Erythroblast (primary cell): Measurements from ENCODE around the gene PSMD4.
"Not testable (repeated sequence)": the region's sequence is repeated elsewhere in the genome, so short reads cannot be mapped to it uniquely, and the experiment has no call there.

ENCODE experiments used
- DNase-seq, 2 experiments: peaks; one replicate each; lab custom pipeline; 2025; lab: John Stamatoyannopoulos, UW
- GATA1 ChIP-seq: IDR thresholded peaks from 2 replicates; pipeline ENCODE4 v1.6.1; 2011; ENCODE audit warnings: low read depth, mild to moderate bottlenecking, control low read depth, low read length, moderate library complexity
- POLR2A ChIP-seq: IDR thresholded peaks from 2 replicates; pipeline ENCODE4 v1.6.1; 2011; ENCODE audit warnings: mild to moderate bottlenecking, low read length

The PSMD4 gene

GRCh38 chr1:151251656-151252470 lies 2.7 kb upstream of the PSMD4 start:
- TF ChIP-seq POLR2A (no peak), GATA1 (no peak)
- peak; percentile 86 to 89 for DNase-seq

DNA sequence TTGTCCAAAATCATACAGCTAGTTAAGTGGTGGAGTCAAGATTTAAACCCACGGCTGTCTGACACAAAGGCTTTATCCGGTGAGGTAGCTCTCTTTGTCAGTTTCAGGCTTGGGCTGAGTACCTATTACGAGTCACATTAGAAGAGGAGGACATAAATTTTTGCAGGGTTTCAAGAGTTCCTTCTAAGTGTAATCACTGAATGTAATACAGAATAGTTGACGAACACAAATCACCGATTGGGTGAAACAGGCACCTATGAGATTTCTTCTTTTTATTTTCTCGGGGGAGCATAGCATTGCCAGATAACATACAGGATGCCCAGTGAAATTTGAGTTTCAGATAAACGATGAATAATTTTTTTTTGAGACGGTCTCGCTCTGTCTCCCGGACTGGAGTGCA lies 847 bp downstream of the PSMD4 start:
- DNase-seq = peak; percentile 17 to 51
- TF ChIP-seq POLR2A = no peak

DNA sequence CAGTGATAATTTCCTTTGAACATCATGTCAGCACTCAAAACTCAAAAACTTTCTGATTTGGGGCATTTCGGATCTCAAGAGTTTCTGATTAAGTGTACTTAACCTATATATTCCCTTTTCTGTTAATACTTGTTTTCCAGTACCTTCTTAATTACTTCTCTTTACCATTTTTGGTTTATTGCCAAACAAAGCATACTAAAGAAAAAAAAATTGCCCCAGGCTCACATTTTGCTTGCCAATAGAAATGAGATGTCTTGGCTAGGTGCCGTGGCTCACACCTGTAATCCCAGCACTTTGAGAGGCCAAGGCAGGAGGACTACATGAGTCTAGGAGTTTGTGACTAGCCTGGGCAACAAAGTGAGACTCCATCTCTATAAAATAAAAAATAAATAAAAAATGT lies 4.8 kb downstream of the PSMD4 start:
- no peak for DNase-seq

DNA sequence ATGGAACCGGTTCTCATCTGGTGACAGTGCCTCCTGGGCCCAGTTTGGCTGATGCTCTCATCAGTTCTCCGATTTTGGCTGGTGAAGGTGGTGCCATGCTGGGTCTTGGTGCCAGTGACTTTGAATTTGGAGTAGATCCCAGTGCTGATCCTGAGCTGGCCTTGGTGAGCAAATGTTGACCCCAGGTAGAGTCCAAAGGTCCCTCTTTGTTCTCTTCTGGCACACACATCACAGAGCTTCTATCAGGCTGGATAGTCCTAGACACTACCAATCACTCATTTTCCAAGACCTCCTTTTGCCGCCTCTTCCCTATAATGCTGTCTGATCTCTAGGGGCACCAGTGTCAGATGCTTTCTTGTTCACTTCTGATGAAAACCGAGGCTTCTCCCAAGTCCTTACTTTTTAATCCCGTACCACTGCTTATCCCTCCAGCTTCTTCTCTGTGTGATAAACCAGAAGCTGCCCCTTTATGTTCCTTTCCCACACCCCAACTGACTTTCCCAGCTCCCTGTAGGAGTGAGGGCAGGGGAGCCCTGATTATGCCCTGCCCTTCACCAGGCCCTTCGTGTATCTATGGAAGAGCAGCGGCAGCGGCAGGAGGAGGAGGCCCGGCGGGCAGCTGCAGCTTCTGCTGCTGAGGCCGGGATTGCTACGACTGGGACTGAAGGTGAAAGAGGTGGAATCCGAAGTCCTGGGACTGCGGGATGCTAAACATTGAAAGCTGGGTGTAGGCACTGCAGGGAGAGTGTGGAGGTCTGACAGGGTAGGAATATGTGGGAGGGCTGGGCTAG lies 11.1 kb downstream of the PSMD4 start:
- DNase-seq = no peak

More for the DNA sequence above, 4.8 kb downstream of the PSMD4 start:
- TF ChIP-seq POLR2A (no peak), GATA1 (no peak)

GRCh38 chr1:151266315-151266714 lies 11.8 kb downstream of the PSMD4 start:
- no peak for DNase-seq
- TF ChIP-seq POLR2A (no peak), GATA1 (no peak)

More for the DNA sequence above, 11.1 kb downstream of the PSMD4 start:
- TF ChIP-seq GATA1 = no peak
- no peak for TF ChIP-seq POLR2A

DNA sequence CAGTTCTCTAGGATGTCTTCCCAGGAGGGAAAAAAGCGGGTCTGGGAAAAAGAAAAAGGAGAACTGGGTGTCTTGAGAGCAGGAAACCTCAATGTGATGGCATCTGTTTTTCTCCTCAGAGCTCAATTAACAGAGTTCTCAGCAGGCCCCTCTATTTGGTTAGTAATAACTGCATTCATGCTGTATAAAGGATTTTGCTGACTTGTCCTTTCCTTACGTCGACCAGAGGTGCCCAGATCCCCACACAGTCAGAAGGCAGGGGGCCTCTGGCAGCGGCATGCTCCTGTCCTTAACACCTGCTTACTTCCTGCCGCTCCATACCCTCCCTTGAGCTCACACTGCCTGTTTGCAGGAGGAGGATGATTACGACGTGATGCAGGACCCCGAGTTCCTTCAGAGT lies 12.3 kb downstream of the PSMD4 start:
- no peak for TF ChIP-seq GATA1
- no peak for TF ChIP-seq POLR2A
- no peak for DNase-seq

- DNase-seq = no peak
- TF ChIP-seq POLR2A (no peak), GATA1 (no peak)
Observed at GRCh38 chr1:151267760-151268159, 13.2 kb downstream of the PSMD4 start.

- TF ChIP-seq GATA1 (no peak), POLR2A (no peak)
- no peak for DNase-seq
Observed at GRCh38 chr1:151273924-151274466, 19.5 kb downstream of the PSMD4 start.

DNA sequence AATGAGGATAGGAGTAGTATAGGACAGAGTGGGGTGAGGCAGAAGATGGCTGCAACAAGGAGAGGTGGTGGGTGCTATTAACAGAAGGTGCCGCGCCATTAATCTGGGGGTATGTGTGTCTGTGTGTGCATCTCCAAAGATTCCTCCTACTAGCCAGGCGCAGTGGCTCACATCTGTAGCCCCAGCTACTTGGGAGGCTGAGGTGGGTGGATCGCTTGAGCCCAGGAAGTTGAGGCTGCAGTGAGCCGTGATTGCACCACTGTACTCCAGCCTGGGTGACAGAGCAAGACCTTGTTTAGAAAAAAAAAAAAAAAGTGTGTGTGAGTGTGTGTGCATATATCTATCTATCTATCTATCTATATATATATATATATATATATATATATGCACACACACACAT lies 20.8 kb downstream of the PSMD4 start:
- DNase-seq = not testable (repeated sequence)

- DNase-seq = no peak
- TF ChIP-seq GATA1 (no peak), POLR2A (no peak)
Observed at GRCh38 chr1:151277249-151277648, 22.7 kb downstream of the PSMD4 start.

- peak; percentile 85 for TF ChIP-seq POLR2A
- TF ChIP-seq GATA1 = no peak
- DNase-seq = peak; percentile 99
Observed at GRCh38 chr1:151281225-151281968, 26.9 kb downstream of the PSMD4 start.

DNA sequence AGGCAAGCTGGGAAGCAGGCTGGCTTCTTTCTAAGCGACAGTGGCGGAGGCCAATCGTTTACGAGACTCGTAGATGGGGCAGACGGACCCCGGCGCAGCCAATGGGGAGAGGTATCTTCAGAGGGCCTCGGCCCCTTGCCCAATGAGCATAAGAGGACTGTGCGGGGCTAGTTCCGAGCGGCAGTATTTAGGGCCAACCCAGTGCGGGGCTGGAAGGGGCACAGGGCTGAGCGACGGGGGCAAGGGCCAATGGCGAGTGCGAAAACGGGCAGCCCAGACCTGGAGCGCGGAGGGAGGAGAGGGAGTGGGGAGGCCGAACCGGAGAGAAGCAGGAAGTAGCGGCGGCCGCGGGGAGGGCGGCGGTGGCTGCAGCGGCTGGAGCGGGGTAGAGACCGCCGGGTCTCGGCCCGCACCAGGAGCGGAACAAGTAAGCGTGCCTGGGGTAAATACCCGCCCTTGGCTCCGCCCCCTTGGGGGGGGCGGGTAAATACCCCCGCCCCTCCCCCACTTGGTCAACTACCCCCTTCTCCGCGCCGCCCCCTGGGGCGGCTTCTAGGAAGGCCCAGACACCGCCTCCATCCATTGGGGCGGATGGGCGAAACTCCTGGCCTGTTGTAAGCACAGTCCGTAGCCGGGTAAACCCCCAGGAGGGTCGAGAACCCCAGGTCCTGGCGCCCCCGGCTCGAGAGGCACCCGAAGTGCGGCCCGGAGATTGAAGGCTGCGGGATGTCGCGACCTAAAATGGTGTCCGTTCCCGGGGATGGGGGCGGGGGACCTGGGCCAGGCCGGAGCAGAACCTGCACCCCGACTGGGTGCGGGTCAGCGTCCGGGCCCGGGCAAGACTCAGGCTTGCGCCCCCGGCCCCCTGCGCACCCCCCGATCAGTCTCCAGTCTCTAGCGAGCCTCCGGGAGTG lies 27.7 kb downstream of the PSMD4 start, which contains the start of gene ZNF687:
TSS of gene ZNF687 (plus strand) at position 331 of the 914 bp plus-strand sequence. CDS start 3,993 bp downstream, outside the sequence.
- TF ChIP-seq POLR2A (peak; percentile 71), GATA1 (no peak)
- peak; percentile 100 for DNase-seq
